Gastroesophageal sphincter (tissue), 3 donors: ENCODE measurements around the gene NDUFA3.

ENCODE experiments used
- EP300 ChIP-seq: sonication (generic); formaldehyde crosslinking; IDR thresholded peaks from one replicate; pipeline ENCODE4 v1.6.1; 2017; ENCODE audit warnings: antibody characterized with exemption, mild to moderate bottlenecking
- POLR2A ChIP-seq, 2 donors: fragments of 450-650 bp; IDR thresholded peaks; one replicate each; pipeline ENCODE4 v1.6.1; 2017; ENCODE audit warnings: antibody characterized with exemption in 2 of 2, mild to moderate bottlenecking in 2 of 2, moderate library complexity in 1 of 2
- TF ChIP-seq, protein P1 (sequence below), 4 experiments: fragments of 200-600 bp in 2 of 4; fragments of 450-650 bp in 2 of 4; sonication (generic) in 1 of 4; IDR thresholded peaks; one replicate each; pipeline ENCODE4 v1.5.1; 2017 to 2019; ENCODE audit warnings: antibody characterized with exemption in 4 of 4, mild to moderate bottlenecking in 2 of 4, moderate library complexity in 2 of 4

DNA sequence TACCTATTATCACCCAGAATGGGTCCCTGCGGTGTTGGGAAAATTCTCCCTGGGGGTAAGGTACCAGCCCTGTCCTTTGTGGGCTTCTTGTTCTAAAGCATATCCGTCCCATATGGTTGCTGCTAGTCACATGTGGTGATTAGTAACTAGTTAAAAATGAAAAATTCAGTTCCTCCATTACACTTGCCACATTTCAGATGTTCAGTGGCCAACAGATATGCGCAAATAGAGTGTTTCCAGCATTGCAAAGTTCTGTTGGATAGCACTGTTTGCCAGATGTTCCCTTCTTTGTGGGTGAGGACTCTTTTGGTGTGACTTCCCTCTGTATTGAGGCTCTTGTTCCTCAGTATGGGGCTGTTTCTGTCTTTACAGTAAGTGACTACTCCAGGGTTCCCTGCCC lies 38.7 kb downstream of the NDUFA3 start:
- TF ChIP-seq, protein P1, sequence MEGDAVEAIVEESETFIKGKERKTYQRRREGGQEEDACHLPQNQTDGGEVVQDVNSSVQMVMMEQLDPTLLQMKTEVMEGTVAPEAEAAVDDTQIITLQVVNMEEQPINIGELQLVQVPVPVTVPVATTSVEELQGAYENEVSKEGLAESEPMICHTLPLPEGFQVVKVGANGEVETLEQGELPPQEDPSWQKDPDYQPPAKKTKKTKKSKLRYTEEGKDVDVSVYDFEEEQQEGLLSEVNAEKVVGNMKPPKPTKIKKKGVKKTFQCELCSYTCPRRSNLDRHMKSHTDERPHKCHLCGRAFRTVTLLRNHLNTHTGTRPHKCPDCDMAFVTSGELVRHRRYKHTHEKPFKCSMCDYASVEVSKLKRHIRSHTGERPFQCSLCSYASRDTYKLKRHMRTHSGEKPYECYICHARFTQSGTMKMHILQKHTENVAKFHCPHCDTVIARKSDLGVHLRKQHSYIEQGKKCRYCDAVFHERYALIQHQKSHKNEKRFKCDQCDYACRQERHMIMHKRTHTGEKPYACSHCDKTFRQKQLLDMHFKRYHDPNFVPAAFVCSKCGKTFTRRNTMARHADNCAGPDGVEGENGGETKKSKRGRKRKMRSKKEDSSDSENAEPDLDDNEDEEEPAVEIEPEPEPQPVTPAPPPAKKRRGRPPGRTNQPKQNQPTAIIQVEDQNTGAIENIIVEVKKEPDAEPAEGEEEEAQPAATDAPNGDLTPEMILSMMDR (IDR thresholded peaks at IDR 0.05): no peak
- TF ChIP-seq POLR2A (IDR thresholded peaks at IDR 0.05) (no peak), EP300 (no peak)
